Fibroblast of skin of left quadriceps (primary cell): ENCODE results near the gene ARHGEF1.

Experiments used
- DNase-seq, 2 experiments: peaks; one replicate each; pipeline ENCODE4 v3.0.0-alpha.2; 2013; ENCODE audit warnings: low read depth in 2 of 2

ARHGEF1 gene, protein sequence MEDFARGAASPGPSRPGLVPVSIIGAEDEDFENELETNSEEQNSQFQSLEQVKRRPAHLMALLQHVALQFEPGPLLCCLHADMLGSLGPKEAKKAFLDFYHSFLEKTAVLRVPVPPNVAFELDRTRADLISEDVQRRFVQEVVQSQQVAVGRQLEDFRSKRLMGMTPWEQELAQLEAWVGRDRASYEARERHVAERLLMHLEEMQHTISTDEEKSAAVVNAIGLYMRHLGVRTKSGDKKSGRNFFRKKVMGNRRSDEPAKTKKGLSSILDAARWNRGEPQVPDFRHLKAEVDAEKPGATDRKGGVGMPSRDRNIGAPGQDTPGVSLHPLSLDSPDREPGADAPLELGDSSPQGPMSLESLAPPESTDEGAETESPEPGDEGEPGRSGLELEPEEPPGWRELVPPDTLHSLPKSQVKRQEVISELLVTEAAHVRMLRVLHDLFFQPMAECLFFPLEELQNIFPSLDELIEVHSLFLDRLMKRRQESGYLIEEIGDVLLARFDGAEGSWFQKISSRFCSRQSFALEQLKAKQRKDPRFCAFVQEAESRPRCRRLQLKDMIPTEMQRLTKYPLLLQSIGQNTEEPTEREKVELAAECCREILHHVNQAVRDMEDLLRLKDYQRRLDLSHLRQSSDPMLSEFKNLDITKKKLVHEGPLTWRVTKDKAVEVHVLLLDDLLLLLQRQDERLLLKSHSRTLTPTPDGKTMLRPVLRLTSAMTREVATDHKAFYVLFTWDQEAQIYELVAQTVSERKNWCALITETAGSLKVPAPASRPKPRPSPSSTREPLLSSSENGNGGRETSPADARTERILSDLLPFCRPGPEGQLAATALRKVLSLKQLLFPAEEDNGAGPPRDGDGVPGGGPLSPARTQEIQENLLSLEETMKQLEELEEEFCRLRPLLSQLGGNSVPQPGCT

DNA sequence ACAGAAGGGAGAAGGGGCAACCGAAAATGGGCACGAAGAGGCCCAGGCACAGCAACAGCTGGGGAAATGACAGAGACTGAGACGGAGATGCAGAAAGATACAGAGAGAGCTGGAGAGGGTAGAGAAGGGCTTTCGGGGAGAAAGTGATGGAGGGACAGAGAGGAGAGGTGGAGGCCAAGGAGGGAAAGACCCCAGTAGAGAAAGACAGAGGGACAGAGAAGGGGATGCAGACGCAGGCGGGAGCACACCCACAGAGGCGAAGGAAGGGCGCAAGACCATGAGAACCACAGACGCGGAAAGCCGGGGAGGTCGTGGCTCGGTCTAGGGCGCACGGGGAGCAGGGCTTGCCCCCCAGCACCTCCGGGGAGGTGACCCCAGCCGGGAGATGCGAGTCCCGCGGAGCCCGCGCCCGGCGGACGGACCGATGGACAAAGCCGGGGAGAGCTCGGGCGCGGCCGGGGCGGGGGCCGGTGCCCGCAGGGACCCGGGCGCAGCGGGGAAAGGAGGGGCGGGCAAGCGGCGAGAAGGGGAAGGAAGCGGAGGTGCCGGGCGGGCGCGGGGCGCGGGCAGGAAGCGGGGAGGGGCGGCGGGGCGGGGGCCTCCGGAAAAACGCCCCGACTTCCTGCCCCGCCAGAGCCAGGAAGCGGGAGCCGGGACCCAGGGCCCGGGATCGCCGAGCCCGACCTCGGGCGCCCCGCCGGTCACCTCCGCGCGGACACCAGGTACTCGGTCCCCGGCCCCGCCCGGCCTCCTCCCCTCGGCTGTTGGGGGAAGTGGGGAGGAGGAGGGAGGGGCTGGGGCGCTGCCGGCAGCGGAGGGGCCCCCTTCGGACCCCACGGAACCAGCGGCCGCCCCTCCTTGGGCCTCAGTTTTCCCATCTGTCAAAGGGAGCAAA is at the start of gene ARHGEF1:
TSS of gene ARHGEF1 (plus strand) at position 617 of the 895 bp plus-strand sequence. CDS start 4,899 bp downstream, outside the sequence.
- no peak for DNase-seq

DNA sequence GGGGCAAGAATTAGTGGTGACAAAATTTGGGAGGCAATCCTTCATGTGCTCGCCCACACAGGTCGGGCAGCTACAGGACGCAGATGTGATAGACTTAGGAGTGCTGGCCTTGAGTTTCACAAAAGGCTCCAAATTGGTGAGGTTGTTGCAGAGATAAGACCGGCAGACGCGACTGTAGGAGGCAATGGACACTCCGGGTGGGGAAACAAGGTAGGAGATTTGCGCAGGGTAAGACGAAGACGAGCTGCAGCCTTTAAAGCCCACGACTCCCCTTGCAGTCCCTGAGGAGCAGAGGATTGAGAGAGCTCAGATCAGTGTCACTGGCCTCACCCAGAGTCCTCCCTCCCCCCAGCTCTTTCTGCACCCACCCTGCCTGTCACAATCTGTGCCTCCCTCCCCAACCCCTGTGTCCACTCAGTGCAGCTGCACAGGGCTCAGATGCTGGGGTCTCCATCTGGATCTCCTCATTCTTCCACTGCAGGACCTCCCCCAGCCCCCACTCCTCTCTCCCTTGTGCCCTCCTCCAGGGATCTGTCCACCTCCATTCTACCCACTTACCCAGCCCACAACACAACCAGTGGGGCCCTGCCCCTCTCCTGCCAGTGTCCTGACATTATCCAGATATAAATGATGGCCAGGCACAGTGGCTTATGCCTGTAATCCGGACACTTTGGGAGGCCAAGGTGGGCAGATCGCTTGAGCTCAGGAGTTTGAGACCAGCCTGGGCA is 44.8 kb upstream of the ARHGEF1 start:
- no peak for DNase-seq

DNA sequence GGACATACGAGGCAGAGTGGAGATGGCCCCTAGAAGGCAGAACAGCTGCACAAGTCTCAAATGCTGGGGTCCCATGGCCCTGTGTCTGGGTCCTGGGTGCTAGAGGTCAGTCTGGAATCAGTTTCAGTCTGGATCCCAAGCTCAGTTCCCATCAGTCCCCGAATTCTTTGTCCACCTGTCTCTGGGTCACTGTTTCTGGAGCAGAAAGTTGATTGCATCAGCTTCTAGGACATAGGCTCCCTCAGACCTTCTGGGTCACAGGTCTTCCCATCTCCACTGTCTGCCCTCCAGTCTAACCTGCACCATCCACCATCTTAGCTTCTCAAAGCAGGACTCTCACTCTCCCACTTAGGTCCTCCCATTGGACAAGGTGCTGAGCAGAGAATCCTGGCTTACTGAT is 43.8 kb upstream of the ARHGEF1 start:
- no peak for DNase-seq

DNA sequence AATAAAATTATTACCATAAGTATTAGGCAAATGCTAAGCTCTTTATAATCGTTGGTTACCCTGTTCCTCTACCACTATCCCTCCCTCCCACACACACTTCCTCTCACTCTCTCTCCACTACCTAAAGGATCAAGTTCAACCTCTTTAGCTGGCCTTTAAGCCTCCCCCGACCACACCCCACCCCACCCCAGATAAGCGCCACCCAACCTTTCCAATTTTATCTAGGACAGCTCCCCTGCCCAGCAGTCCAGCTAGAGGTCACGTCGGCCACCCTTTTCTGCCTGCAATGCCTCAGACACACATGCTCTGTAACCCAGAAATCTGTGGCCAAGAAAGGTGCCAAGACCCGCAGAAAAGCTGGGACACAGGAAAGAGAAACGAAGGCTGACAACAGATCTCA is 39.6 kb upstream of the ARHGEF1 start:
- no peak for DNase-seq

DNA sequence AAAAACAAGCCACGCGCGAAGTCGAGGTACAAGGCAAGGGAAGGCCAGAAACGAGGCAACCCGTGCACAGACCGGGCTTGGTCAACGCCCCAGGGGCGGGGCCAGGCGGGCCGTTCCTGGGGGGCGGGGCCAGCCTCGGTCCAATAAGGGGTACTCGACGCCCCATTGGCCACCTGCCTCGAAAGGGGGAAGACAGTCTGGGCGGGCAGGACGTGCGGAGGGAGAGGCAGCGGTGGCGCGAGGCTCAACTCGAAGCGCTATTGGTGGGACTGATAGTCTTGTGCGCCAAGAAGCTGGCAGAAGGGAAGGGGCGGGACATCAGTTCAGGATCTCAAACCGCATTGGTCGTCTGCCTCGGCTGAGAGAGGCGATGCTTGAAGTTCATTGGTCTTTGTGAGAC is 38.4 kb upstream of the ARHGEF1 start, which contains the start of gene LYPD4:
TSS of gene LYPD4 (minus strand) at position 83 of the 400 bp plus-strand sequence. CDS start 5,398 bp downstream, outside the sequence.
- DNase-seq = no peak

DNA sequence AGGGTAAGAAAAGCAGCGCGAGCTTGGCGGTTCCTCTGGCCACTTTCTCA is 38.2 kb upstream of the ARHGEF1 start, which contains the start of gene DMRTC2:
TSS of gene DMRTC2 (plus strand) at position 42 of the 50 bp plus-strand sequence. CDS start 2,387 bp downstream, outside the sequence.
- no peak for DNase-seq

DNA sequence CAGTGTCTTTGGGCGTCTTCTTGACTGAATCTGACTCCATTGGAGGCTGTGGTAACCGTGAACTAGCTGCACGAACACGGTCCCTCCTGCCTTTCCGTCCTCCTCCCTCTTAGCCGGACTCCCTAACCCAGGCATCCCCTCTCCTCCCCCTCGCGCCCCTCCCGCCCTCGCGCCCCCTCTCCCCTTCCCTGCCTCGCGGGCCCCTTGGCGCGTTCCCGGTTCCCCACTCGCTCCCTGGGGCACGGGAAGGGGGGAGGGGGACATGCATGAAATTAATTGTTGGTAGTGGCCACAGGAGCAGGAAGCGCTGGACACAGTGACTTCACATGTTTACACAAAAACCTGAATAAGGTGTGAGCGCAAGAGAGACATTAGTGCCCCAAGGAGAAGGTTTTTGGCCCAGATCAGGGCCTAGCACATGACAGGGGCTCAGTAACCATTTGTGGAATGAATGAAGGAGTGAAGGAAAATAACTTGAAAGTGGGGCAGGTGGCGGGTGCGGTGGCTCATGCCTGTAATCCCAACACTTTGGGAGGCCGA is 37.9 kb upstream of the ARHGEF1 start:
- DNase-seq = no peak

DNA sequence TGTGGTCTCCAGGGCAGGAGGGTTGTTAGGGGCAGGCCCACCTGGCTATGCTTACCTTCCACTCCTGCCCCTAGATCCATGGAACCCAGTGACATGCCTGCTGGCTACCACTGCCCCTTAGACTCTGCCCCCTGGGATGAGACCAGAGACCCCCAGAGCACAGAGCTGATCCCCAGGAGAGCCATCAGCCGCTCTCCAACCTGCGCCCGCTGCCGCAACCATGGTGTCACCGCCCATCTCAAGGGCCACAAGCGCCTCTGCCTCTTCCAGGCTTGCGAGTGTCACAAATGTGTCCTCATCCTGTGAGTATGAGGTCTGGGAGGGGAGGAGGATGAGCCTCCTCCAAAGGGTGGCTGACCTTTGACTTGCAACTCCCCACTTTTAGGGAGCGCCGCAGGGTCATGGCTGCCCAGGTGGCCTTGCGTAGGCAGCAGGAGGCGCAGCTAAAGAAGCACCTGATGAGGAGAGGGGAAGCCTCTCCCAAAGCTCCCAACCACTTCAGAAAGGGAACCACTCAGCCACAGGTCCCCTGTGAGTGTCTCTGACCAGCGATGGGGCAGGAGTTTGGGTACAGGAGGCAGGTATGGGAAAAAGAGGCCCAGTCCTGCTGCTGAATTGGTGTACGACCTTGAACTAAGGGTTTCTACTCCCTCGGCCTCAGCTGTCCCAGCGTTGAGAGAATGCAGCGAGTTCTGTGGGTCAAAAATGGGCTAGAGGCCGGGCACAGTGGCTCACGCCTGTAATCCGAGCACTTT is 35.5 kb upstream of the ARHGEF1 start:
- DNase-seq = no peak

DNA sequence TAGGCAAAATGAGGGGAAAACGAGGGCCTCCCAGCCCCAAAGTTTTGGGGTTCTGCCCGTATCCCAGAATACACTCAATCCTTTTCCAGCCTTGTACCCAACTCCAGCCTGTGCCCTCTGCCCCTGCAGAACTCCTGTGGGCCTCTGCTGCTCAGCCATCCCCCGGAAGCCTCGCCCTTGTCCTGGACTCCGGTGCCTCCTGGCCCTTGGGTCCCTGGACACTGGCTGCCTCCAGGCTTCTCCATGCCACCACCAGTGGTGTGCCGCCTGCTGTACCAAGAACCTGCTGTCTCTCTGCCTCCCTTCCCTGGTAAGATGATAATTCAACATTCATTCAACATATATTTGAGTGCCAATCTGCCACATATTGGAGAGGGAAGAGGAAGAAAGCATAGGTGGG is 34.3 kb upstream of the ARHGEF1 start:
- no peak for DNase-seq

DNA sequence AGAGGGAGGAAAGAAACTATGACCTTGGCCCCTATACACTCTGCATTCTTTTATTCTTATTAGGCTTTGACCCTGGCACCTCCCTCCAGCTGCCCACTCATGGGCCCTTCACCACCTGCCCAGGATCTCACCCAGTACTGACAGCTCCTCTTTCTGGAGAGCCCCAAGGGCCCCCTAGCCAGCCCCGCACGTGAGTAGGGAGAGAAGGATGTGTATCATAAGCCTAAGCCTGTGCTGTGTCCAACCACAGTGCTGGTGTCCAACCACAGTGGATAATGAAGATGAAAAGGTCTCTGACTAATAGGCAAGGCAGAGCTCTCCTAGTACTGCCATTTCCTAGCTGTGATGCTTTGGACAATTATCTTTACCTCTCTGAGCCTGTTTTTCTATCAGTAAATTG is 33.9 kb upstream of the ARHGEF1 start:
- DNase-seq = no peak

DNA sequence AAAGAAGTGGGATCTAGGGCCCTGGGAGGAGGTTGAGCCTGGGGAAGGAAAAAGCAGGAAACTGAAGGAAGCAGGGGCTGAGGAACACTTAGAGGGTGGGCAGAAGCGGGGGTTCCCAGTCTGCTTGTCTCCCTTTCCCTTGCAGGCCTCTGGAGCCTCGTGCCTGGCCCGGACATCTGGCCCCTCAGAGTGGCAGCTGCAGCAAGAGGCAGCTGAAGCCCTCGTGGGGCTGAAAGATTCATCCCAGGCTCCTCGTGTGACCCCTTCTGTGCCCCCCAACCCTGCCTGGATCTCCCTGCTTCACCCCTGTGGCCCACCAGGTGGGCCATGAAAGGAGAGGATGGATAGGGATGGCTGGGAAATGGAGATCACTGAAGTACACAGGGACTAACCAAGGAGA is 32.6 kb upstream of the ARHGEF1 start:
- no peak for DNase-seq

DNA sequence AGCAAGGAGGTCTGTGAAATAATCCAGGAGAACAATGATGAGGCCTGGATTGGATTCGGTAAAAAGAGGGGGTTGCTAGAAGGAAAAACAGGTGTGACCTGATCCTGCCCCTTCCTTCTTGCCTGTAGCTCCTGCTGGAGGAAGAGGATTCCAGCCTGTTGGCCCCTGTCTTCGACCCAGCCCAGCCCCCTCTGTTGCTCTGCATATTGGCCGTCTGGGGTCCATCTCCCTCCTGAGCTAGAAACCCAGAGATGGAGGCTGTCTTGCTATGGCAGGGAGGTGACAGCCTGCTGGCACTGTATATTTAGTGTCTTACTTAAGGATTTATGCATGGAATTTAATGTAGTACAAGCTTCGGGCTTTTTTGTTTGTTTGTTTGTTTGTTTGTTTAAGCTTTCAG is 31.5 kb upstream of the ARHGEF1 start:
- DNase-seq = no peak

DNA sequence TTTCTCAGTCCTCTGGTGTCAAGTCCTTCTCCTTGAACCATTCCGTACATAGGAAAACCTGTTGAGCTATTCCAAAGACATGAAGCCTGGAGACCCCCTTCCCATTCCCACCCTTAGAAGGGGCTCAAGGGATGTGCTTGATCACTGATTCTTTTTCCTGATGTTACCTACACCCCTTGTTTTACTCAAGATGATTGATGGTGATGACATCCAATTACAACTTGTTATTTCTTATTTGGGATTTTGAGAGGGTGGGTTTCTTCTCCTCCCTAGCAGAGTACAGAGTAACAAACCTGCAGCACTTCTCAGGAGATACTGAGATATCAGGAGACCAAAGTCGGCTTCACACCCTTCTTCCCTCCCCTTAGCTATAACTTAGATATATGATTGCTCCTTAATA is 29.6 kb upstream of the ARHGEF1 start:
- DNase-seq = no peak

DNA sequence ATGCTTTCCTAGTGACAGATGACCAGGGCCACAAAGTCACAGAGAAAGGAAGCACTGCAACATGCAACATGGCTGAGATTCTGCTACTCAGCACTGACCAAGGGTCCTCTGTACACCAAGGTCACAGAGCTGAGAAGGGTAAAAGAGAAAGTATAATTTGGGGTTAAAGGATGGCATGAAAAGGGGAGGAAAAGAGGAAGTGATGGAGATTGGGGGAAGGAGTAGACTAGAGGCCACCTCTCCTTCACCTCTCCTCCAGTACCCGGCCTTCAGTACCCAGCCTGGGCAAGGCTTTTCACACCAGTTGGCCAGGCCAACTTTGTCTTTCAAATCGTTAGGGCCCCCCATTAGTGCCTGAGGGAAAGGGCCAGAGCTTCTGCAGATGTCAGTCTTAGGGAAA is 29.2 kb upstream of the ARHGEF1 start:
- no peak for DNase-seq

DNA sequence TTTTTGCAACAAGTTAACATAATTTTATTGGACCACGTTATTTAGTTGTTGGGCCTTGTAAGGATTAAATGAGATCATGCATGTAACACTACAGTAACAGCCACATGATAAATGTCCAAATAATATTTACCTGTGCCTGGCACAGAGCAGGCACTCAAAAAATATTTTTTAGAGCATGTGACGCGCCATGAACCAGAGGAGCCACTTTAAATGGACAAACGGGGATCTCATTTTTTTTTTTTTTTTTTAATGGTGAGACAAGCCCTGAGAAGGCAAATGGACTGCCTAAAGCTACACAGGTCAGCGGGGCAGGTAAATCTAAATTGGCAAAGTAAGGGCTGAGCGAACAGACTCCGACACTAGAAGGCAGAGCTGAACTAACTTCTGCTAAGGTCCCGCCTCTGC is 23.8 kb upstream of the ARHGEF1 start:
- DNase-seq = no peak

DNA sequence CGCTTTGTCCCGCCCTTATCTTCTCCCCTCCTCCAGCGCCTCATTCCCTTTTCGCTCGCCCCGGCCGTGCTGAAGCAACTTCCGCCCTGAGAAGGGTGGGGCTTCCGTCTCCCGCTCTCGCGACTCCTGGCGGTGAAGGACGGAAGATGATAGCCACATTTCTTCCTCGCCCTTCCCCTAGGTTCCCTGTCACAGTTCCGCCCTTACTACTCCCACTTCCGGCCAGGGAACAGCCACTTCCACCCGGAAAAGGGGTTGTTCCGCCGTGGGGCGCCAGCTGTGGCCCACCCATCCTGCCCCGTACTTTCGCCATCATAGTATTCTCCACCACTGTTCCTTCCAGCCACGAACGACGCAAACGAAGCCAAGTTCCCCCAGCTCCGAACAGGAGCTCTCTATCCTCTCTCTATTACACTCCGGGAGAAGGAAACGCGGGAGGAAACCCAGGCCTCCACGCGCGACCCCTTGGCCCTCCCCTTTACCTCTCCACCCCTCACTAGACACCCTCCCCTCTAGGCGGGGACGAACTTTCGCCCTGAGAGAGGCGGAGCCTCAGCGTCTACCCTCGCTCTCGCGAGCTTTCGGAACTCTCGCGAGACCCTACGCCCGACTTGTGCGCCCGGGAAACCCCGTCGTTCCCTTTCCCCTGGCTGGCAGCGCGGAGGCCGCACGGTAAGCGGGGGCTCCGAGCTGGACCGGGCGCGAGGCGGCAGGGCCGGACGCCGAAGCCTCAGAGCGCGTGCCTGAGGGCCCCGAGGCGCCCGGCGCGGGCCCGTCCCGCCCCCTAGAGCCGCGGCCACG is 23.2 kb upstream of the ARHGEF1 start, which contains the start of gene RPS19:
TSS of gene RPS19 (plus strand) at position 638 of the 801 bp plus-strand sequence. CDS start 520 bp downstream, outside the sequence.
- DNase-seq = peak; percentile 97 to 98

DNA sequence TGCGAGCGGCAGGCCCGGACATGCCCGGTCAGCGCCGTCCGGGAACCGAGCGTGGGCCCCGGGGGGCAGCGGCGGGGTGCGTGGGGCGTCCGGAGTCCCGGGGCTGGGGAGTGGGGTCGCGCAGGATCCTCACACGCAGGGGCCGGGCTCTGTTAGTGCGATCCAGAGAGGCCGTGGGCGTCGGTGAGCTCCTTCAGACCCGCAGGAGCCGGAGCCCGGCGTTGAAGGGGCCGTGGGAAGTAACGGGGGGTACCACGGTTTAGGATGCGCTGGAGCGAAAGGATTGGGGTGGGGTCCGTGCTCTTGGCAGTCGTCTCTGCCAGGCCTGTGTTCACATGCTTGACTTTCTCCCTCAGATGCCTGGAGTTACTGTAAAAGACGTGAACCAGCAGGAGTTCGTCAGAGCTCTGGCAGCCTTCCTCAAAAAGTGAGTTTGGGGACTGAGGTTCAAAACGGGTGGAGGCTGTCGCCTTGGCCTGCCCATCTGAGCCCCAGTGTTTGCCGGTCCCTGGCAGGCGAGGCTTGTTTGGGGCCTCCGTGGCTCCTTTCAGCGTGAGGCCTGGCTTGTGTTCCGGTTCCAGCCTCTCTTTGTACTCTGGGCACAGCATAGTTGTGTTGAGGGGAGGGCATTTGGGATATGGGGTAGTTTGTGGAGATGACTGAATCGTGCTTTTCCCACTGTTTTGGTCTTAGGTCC is 22.4 kb upstream of the ARHGEF1 start:
- no peak for DNase-seq

DNA sequence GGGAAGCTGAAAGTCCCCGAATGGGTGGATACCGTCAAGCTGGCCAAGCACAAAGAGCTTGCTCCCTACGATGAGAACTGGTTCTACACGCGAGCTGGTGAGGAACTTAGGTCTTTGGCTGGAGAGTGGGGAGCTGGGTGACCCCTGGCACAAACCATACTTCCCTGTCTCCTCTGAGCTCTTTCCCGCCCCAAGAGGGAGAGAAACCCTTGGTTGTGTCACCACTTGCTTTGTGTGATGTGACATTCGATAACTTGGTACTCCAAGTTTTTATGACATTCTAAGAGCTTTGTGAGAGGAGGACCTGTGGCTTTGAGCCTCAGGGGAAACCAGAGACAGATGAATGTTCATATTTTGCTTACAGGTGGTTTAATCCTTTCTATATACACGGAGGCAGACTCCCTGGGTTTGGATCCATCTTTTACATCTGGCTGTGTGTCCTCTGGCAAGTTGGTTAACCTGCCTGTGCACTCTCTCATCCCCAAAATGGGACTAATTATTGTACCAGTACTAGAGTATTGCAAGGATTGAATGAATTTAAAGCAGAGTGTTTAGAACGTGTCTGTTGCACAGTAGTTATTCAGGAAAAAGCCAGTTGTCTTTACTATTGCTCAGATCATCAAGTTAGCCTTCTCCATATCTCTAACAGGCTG is 21.7 kb upstream of the ARHGEF1 start:
- DNase-seq = no peak
